Stimulated activated CD8-positive, alpha-beta memory T cell treated with anti-CD3 and anti-CD28 coated beads, Interleukin-4, amount 100 ng/mL, for 24 hours (primary cell): ENCODE measurements around the gene SCNN1G.
"Not testable (repeated sequence)": the region's sequence is repeated elsewhere in the genome, so short reads cannot be mapped to it uniquely, and the experiment has no call there.

ENCODE experiments used
- DNase-seq: peaks from one replicate; pipeline ENCODE4 v3.0.0-alpha.2; 2020; ENCODE audit warnings: low read depth

The SCNN1G gene, protein sequence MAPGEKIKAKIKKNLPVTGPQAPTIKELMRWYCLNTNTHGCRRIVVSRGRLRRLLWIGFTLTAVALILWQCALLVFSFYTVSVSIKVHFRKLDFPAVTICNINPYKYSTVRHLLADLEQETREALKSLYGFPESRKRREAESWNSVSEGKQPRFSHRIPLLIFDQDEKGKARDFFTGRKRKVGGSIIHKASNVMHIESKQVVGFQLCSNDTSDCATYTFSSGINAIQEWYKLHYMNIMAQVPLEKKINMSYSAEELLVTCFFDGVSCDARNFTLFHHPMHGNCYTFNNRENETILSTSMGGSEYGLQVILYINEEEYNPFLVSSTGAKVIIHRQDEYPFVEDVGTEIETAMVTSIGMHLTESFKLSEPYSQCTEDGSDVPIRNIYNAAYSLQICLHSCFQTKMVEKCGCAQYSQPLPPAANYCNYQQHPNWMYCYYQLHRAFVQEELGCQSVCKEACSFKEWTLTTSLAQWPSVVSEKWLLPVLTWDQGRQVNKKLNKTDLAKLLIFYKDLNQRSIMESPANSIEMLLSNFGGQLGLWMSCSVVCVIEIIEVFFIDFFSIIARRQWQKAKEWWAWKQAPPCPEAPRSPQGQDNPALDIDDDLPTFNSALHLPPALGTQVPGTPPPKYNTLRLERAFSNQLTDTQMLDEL

DNA sequence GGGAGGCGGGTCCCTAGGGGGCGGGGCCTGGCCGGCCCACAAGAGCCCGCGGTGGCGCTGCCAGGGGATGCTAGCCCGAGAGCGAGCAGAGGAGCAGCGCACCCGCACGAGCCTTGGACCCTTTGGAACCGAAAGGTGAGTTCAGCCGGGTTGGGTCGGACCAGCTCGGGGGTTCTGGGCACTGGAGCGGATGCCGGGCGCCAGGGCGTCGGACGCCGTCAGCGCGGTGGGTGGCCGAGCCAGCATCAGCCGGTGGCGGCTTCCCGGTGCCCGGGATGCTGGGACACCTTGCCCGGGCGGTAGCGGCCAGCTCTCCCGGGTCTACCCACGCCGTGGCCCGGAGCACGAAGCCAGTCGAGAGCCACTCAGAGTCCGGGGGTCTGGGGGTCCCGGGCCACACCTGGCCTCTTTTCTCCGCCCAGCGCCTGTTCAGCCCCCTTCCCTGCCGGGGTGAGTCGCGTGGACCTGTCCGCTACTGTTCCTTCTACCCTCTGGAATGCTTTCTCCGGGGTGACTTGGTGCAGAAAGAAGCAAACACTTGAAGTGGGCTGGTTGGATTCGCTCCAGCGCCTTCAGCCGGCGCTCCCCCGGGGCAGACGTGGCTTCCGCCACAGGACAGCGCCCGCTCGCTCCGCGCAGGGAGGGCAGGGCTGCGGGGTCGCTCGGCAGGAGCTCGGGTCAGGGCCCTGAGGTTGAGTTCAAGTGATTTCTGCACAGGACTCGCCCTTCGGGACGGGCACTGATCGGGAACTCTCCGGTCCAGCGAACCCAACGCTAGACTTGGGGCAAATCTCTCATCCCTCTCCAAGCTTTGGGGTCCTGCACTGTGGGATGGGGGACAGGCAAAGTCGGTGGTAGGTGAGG is at the start of gene SCNN1G:
SCNN1G (plus strand) TSS at position 67 of the 864 bp plus-strand sequence. CDS start 3,527 bp downstream, outside the sequence.
- no peak for DNase-seq

DNA sequence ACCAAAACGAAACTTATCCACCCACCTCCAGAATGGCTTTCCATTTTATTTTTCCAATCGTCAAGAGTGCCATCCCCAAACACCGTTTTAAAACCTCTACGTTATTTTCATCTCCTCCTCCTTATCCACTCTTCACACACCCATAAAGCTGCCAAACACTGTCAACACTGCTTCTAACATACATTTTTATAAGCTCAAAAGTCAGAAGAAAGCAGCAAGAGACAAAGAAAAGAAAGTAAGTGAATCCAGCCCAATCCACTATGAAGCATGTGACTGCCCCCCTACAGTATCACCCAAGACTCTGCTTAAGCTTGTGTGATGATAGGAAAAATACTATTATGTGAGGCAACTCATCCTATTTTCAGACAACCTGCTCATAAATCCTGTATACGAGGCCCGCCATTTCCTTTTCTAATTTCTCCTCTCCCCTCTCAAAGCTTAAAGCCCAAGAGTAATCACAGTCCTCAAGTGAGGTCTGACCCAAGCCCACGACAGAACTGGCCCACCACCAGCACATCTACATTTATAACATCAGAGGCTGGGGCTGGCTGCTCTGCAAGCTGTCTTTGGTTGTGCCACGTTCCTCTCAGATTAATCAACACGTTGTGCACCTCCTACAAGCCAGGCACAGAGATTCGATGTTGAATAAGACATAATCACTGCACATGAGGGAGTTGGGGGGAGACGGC is 49.6 kb upstream of the SCNN1G start:
- no peak for DNase-seq

DNA sequence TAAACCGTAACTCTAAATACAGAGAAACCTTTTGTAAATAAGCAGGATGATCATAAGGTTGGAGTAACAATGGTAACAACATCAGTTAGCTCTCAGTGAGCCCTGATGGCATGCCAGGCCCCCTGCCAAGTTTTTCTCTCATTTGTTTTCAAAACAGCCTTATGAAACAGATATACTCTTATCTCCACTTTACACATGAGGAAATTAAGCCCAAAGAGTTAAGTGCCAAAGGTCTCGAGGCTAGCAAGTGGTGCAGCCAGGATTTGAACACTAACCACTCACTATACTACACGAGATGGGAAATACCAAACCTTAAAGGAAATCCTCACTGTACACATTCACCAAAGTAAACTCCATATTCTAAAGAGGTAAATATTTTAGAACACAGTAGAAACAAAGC is 48.3 kb upstream of the SCNN1G start:
- no peak for DNase-seq

DNA sequence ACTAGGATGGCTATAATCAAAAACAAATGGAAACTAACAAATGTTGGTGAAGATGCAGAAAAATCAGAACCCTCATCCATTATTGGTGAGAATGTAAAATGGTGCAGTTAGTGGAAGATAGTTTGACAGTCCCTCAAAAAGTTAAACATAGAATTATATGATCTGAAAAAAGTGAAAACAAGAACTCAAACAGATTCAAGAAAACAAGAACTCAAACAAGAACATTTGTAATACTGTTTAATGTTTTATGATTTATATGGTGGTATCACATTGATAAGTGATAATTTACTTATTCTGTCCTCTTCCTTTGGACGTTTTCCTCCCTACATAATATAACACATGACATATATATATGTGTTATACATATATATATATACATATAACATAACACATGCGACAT is 45.3 kb upstream of the SCNN1G start:
- DNase-seq: no peak

DNA sequence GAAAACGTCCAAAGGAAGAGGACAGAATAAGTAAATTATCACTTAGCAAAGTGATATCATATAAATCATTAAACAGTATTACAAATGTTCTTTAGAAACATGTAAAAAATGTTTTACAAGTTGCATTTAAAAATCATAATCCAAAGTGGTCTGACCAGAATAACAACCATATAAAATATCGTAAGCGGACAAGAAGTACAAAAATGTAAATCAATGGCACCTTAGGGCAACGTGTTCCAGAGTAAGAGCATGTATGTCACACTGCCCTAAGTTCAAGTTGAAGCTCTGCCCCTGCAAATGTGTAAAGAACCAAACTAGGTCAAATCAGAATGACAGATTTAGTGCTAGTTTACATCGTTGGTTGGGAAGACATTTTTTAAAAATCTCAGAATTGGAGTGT is 44.7 kb upstream of the SCNN1G start:
- DNase-seq: no peak

DNA sequence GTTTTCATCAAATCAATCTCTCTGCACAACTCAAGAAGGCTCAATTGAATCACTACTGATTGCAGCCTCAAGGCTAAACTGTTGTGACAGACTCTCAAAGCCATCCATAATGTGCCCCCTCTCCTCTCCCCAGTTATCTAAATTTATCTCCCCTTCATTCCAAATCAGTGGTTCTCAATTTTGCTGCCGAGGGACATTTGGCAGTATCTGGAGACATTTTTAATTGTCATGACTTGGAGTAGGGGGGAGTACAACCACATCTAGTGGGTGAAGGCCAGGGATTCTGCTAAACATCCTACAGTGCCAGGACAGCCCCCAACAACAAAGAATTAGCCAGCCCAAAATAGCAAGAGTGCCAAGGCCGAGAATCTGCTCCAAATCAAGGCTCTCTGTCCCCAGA is 42.4 kb upstream of the SCNN1G start:
- DNase-seq: no peak

DNA sequence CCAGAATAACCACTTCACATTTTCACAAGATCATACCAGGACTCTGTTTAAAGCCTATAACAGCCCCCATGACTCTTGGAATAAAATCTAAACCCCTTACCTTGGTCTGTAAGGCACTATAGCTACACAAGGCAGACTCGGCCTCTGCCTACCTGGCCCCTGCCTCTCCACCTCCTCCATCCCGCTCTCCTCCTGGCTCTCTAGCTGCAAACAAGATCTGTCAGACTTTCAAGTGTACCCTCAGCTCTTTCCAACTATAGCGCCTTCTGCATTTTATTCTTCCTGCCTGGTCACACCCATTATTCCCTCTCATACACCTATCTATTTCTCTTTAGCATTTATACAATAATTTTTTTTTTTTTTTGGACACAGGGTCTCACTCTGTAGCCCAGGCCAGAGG is 41.5 kb upstream of the SCNN1G start:
- DNase-seq: no peak

DNA sequence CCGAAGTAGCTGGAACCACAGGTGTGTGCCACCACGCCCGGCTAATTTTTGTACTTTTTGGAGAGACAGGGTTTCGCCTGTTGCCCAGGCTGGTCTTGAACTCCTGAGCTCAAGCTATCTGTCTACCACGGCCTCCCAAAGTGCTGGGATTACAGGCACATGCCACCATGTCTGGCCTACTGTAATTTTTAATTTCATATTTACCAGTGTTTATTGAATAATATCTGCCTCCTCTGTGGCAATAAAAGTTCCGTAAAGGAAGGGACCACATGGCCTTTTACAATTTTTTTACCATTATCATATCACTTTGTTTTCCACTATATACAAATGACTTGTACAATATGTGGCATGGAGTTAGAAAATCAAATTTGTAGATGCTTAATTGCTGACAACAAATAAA is 41.0 kb upstream of the SCNN1G start:
- no peak for DNase-seq

DNA sequence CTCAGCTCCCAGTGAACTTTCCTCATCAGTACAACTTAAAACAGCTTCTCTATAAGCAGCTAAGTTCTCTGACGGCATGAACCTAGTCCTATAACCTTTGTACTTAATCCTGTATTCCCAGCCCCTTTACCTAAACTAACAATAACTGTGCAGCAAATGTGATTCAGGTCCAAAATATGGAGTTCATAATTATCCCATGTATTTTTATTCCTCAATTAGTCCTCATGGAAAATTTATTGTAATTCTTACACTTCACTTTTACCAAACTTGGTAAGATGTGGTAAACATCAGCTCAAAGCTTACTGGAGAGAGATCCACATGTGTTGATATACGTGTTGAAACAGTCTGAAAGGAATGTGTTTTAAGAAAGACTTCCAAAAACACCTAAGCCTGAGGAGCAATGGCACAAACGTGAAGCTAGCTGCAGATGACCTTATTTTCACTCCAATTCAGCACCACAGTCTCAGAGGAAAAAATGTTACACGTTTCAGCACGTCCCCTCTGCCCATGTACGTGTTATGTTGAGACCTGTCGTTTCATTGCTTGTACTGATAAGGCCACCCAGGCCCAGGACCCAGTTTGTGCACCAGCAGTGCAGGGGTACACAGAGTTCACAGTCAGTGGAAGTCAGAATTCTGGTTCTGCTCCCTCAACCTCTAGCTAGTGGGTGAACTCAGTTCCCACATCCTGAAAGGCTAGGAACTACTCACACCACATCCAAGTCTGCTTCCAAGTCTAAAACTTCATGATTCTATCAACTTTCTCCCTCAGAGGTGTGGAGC is 40.4 kb upstream of the SCNN1G start:
- no peak for DNase-seq

DNA sequence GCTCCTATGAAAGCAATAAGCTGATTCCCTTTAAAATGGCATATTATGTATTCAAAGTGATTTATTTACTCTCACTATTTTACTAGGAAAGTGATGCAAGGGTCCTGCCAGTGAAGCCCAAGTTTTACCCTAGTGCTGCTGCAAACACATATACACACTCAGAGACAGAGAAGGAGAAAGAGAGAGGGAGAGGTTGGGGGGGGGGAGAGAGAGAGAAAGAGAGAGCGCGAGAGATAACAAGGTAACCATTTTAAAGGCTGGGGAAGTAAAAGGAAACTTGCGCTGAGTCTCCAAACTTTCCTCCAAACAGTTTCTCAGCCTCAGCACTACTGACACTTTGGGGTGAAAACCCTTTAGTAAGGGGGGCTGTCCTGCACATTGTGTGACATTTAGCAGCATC is 39.2 kb upstream of the SCNN1G start:
- DNase-seq: no peak

DNA sequence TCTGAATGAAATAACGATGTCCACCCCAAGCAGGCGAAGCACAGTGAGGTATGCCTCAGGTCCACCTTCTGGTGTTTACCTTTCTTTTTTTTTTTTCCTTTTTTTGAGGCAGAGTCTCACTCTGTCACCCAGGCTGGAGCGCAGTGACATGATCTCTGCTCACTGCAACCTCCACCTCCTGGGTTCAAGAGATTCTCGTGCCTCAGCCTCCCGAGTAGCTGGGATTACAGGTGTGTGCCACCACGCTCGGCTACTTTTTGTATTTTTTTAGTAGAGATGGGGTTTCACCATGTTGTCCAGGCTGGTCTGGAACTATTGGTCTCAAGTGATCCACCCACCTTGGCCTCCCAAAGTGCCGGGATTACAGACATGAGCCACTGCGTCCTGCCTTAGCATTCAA is 38.2 kb upstream of the SCNN1G start:
- not testable (repeated sequence) for DNase-seq

DNA sequence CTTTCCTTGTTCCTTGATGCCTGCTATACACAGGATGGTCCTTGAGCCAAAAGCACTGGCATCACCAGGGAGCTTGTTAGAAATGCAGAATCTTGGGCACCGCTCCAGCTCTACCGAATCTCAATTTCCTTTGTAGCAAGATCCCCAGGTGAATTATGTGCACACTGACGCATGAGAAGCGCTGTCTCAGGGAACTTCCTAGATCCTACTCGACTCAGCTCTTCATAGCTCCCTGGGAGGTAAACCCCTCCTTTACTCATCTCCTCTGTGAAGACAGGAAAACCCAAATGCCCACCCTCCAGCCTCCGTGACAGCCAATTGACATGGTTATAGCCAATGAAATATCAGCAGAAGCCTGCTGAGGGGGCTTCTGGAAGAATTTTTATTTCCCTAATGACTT is 37.4 kb upstream of the SCNN1G start:
- no peak for DNase-seq

DNA sequence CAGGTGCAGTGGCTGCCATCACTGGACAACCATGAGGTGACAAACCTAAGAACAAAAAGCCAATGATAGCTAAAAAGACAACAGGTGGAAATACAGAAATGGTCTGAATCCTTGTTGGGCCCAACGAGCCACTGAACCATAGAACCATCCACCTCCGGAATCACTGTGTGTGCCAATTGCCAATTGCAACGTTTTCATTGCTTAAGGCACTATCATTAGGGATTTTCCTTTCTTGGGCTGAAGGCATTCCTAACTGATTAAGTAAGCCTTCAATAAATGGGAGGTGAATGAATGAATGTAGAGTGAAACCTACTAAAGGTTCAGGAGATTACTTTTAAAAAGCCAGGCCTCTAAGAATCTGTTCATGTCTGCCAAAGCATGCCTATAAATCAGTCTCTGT is 36.9 kb upstream of the SCNN1G start:
- DNase-seq: no peak

DNA sequence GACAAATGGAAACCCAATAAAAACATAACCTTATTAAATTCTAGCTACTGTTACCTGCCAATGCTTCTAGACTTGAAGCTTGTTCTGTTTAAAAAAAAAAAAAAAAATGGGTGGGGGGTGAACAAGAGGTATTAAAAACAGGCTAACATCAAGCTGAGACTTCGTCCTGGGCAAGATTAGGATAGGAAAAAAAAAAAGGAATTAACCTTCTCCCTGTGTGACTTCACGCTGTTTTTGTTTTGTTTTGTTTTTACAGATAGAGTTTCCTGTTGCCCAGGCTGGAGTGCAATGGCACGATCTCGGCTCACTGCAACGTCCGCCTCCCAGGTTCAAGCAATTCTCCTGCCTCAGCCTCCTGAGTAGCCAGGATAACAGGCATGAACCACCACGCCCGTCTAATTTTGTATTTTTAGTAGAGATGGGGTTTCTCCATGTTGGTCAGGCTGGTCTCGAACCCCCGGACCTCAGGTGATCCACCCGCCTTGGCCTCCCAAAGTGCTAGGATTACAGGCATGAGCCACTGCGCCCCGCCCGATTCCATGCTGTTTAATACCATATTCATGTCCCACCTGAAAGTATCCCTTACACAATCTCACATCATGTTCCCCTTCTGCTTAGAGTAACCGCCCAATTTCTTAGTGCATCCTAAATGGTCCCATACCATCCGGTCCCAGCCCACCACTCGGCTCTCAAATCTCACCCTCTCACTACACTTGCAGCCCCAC is 35.5 kb upstream of the SCNN1G start:
- DNase-seq: no peak

DNA sequence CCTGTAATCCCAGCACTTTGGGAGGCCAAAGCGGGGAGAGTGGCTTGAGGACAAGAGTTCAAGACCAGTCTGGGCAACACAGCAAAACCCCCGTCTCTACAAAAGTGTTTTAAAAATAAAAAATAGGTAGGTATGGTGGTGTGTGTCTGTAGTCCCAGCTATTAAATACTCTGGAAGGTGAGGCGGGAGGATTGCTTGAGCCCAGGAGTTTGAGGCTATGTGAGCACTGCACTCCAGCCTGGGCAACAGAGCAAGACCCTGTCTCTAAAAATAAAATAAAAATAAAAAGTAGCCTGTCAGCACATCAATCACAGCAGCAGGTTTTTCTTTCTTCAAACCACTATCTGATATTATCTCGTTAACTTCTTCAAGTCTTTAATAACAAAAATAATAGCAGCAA is 34.9 kb upstream of the SCNN1G start:
- DNase-seq: no peak

DNA sequence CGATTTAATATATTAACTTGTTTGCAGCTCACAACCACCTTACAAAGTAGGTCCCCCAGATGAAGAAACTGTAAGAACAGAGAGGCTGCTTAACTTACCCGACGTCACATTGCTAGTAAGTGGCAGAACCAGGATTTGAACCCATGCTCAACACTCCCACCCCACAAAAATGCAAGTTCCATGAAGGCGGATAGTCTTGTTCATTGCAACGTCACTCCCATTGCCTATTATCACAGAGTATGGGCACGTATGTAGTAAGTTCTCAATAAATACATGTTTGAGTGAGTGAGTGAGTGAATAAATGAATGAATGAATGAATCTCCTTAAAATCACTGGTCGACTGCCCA is 34.4 kb upstream of the SCNN1G start:
- no peak for DNase-seq

DNA sequence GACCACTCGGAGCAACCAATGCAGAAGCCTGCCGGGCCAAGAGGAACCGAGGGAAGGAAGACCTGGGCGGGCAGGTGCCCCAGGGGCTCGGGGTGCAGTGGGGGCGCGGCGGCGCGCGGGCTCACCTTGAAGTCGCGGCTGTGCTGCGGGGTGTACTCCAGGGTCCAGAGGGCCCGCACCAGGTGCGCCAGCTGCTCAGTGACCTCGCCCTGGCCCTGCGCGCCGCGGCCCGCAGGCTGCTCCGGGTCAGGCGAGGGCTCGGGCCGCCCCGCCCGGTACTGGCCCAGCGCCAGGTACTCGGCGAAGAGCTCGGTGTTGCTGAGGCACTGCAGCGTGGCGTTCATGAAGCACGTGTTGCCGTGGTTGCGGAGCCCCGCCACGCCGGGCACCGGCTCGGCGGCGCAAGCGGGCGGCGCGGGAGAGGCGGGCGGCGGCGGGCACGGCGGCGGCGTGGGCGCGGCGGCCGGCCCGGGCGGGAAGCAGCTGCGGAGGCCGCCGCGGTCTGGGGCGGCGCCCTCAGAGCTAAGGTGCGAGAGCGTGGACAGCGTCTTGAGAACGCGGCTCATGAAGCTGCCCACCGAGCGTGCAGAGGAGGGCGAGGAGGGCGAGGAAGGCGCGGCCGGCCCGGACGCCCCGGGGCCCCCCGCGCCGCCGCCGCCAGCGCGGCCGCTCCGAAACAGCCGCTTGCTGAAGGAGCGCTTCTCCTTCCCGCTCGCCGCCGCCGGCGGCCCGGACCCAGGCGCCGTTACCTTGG is 33.9 kb upstream of the SCNN1G start:
- DNase-seq: peak; percentile 40

DNA sequence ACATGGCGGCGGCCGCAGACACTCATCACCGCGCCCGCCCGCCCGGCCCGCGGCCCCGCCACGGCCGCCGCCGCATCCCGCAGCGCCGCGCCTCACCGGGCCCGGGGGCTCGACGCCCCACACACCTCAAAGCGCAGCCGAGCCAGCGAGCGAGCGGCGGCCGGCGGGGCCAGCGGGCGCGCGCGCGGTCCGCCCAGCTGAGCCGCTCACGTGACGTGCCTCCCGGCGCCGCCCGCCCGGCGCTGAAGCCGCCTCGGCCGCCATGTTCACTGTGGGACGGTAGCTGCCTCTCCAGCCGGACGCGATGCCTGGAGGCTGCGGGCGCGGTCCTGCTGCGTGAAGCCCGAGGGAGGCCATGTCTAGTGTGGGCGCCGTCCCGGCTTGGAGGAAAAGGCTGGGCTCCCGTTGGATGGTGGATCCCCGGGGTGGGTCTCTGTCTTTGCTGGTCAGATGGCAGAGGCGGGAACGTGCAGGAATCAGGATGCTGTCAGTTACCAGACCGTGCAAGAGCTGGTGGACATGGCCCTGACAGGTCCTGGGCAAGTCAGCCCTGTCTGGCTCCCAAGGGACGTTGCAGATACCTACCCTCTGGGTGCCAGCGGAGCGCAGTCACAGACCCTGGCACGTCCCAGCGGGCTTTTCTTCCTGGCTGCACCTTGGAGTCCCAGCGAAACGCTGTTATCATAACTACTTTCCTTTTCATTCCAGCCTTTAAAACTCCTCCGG is 33.1 kb upstream of the SCNN1G start, which contains the start of gene USP31:
USP31 (minus strand) TSS at position 186 of the 726 bp plus-strand sequence; CDS start at position 4, 182 bp downstream.
- peak; percentile 86 for DNase-seq

DNA sequence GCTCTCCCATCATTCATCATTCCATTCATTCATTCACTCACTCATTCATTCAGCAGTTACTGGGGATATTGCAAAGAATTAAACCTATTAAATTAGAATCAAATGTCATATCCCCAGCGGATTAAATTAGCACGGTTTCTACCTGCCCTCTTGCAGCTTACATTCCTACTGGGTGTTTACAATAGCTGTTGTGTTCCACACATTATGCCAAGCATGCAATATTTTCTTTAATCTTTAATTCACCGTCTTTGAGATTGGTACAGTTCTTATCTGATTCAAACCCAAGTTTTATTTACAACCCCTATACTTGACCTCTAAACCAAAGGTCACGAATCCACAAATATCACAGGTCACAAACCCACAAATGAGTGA is 32.6 kb upstream of the SCNN1G start:
- DNase-seq: no peak
